Common myeloid progenitor, CD34-positive (primary cell): Measurements from ENCODE around the gene PAPOLG.

Source experiments
- CTCF ChIA-PET: fragments of 350-600 bp; sonication (Branson Sonifier 250); formaldehyde crosslinking; loops from one replicate; lab custom pipeline; 2021; ENCODE audit warnings: antibody characterized with exemption; lab: Charles Lee
- POLR2A ChIA-PET: fragments of 350-600 bp; sonication (Branson Sonifier 250); formaldehyde crosslinking; loops from one replicate; lab custom pipeline; 2021; ENCODE audit warnings: antibody characterized with exemption; lab: Charles Lee
- DNase-seq, 3 donors: peaks; one replicate each; pipeline versions ENCODE4 v3.0.0 to v3.0.0-alpha.2; 2013
- H3K27ac ChIP-seq, 2 experiments: 1 replicate in 1 of 2; 2 replicates in 1 of 2; pipeline ENCODE4 v1.7.0; 2013; ENCODE audit warnings: inconsistent platforms in 2 of 2, low read length in 2 of 2, mild to moderate bottlenecking in 2 of 2, low read depth in 1 of 2, moderate library complexity in 1 of 2; ENCODE audit not compliant: severe bottlenecking in 2 of 2, insufficient read depth in 1 of 2, poor library complexity in 1 of 2
- H3K27me3 ChIP-seq, 5 experiments: replicated peaks in 2 of 5; 1 replicate in 3 of 5; 2 replicates in 2 of 5; pipeline versions ENCODE4 v1.6.1 to v1.7.0; 2013; ENCODE audit warnings: low read length in 4 of 5, mild to moderate bottlenecking in 2 of 5, moderate library complexity in 2 of 5, inconsistent platforms in 1 of 5; ENCODE audit not compliant: insufficient read depth in 5 of 5, control insufficient read depth in 4 of 5
- H3K36me3 ChIP-seq, 4 experiments: 1 replicate in 2 of 4; 2 replicates in 2 of 4; pipeline versions ENCODE4 v1.6.1 to v1.7.0; 2013; ENCODE audit warnings: low read length in 3 of 4, control low read depth in 1 of 4, mild to moderate bottlenecking in 1 of 4; ENCODE audit not compliant: control insufficient read depth in 4 of 4, insufficient read depth in 4 of 4
- H3K4me1 ChIP-seq, 4 experiments: 1 replicate in 3 of 4; 2 replicates in 1 of 4; pipeline versions ENCODE4 v1.6.1 to v1.7.1; 2013; ENCODE audit warnings: low read length in 3 of 4, mild to moderate bottlenecking in 3 of 4, control low read depth in 1 of 4, inconsistent platforms in 1 of 4, moderate library complexity in 1 of 4; ENCODE audit not compliant: control insufficient read depth in 4 of 4, insufficient read depth in 4 of 4; ENCODE audit errors: control extremely low read depth in 1 of 4
- H3K4me3 ChIP-seq, 7 experiments: 1 replicate in 4 of 7; 2 replicates in 3 of 7; pipeline versions ENCODE4 v1.5.1 to v1.7.0; 2013; ENCODE audit warnings: mild to moderate bottlenecking in 7 of 7, low read length in 6 of 7, moderate library complexity in 6 of 7, inconsistent platforms in 2 of 7, low read depth in 2 of 7, control low read depth in 1 of 7; ENCODE audit not compliant: insufficient read depth in 4 of 7, control insufficient read depth in 1 of 7; ENCODE audit errors: extremely low read depth in 1 of 7
- H3K9me3 ChIP-seq, 5 experiments: 1 replicate in 4 of 5; 2 replicates in 1 of 5; pipeline versions ENCODE4 v1.6.1 to v1.7.1; 2013; ENCODE audit warnings: low read length in 4 of 5, mild to moderate bottlenecking in 2 of 5, inconsistent platforms in 1 of 5, low read depth in 1 of 5, moderate library complexity in 1 of 5; ENCODE audit not compliant: control insufficient read depth in 4 of 5, insufficient read depth in 2 of 5; ENCODE audit errors: control extremely low read depth in 1 of 5
- WGBS: methylation state at CpG from one replicate; pipeline ENCODE4 v1.1.5; 2013; ENCODE audit not compliant: insufficient coverage; 5-methylcytosine and 5-hydroxymethylcytosine counted together

Gene PAPOLG

DNA sequence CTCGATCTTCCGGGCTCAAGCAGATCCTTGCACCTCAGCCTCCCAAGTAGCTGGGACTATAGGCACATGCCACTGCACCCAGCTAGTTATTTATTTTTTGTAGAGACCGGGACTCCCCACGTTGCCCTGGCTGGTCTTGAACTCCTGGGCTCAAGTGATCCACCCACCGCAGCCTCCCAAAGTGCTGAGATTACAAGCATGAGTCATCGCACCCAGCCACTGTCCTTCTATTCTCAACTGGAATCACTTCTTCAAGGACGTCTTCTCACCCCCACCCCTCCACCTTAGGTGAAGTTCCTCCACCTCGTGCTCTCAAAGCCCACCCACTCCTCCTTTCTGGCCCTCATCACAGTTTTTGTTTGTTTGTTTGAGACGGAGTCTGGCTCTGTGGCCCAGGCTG, 71.3 kb downstream of the PAPOLG start:
- Histone ChIP-seq H3K9me3 (no peaks in the 10 kb centered on the region), H3K36me3 (no peaks in the 10 kb centered on the region), H3K4me1 (no peaks in the 10 kb centered on the region), H3K4me3 (no peak overlapping the region), H3K27me3 (no peaks in the 10 kb centered on the region), H3K27ac (no peak overlapping the region)
- 91% methylated on average over 8 of the region's 9 CpGs for WGBS
- ChIA-PET CTCF (interaction anchor here (1.4 to 1.7 kb wide), 2 partner anchors 18 to 26 kb away, joined by 3 to 5 read pairs; no protein-coding TSS in a partner anchor), POLR2A (no interaction called here)
- no peak for DNase-seq

DNA sequence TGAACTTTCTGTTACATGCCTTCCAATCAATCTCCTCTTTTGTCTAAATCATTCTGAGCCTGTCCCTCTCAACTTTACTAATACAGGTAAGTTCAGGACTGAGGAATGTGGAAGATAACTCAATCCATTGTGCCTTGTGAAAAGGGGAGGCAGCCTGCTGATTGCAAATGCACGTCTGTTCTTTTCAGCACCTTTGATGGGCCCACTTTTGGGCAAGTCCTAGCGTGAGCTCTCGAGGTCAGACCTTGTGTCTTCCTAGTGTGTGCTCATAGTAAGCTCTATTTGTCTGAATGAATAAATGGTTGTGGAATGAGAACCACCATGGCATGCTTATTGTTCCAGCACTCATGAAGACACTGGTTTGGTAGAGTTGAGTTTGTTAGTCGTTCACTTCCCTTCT, 74.9 kb downstream of the PAPOLG start:
- Histone ChIP-seq H3K9me3 (no peaks in the 10 kb centered on the region), H3K4me3 (no peak overlapping the region), H3K27me3 (no peaks in the 10 kb centered on the region), H3K4me1 (peaks cover 0 to 5% (median 0%) of the 10 kb centered on the region in 4 experiments), H3K36me3 (no peaks in the 10 kb centered on the region), H3K27ac (no peak overlapping the region)
- no peak for DNase-seq
- ChIA-PET CTCF (interaction anchor here (1.4 kb wide), 1 partner anchor 12 kb away, joined by 3 read pairs; no protein-coding TSS in a partner anchor), POLR2A (no interaction called here)
- 100% methylated on average over 3 of the region's 4 CpGs for WGBS

- H3K36me3 ChIP-seq: no peaks in the 10 kb centered on the region
- no peak overlapping the region for H3K27ac ChIP-seq
- H3K4me3 ChIP-seq: no peak overlapping the region
- no peak for DNase-seq
- H3K27me3 ChIP-seq: no peaks in the 10 kb centered on the region
- CTCF ChIA-PET: interaction anchor here (1.4 to 1.6 kb wide), 2 partner anchors 13 to 31 kb away, joined by 3 read pairs; no protein-coding TSS in a partner anchor
- peaks cover 0 to 5% (median 0%) of the 10 kb centered on the region in 4 experiments for H3K4me1 ChIP-seq
- no peaks in the 10 kb centered on the region for H3K9me3 ChIP-seq
- POLR2A ChIA-PET: no interaction called here
Measured at GRCh38 chr2:60831921-60832320, 75.9 kb downstream of the PAPOLG start.

- H3K4me1 ChIP-seq: peaks cover 0 to 5% (median 0%) of the 10 kb centered on the region in 4 experiments
- H3K9me3 ChIP-seq: no peaks in the 10 kb centered on the region
- ChIA-PET POLR2A (no interaction called here), CTCF (interaction anchor here (1.6 kb wide), 1 partner anchor 30 kb away, joined by 3 read pairs; no protein-coding TSS in a partner anchor)
- 100% methylated on average over 1 of the region's 2 CpGs for WGBS
- no peak overlapping the region for H3K4me3 ChIP-seq
- DNase-seq: no peak
- H3K27me3 ChIP-seq: no peaks in the 10 kb centered on the region
- no peaks in the 10 kb centered on the region for H3K36me3 ChIP-seq
- no peak overlapping the region for H3K27ac ChIP-seq
Measured at GRCh38 chr2:60832621-60833020, 76.6 kb downstream of the PAPOLG start.

- no peak overlapping the region for H3K27ac ChIP-seq
- ChIA-PET POLR2A (no interaction called here), CTCF (interaction anchor here (0.7 kb wide), 1 partner anchor 29 kb away, joined by 3 read pairs; no protein-coding TSS in a partner anchor)
- DNase-seq: no peak
- no peaks in the 10 kb centered on the region for H3K9me3 ChIP-seq
- H3K27me3 ChIP-seq: no peaks in the 10 kb centered on the region
- 100% methylated on average over 2 of the region's 2 CpGs for WGBS
- peaks cover 0 to 5% (median 0%) of the 10 kb centered on the region in 4 experiments for H3K4me1 ChIP-seq
- H3K4me3 ChIP-seq: no peak overlapping the region
- H3K36me3 ChIP-seq: no peaks in the 10 kb centered on the region
Measured at GRCh38 chr2:60834270-60834717, 78.2 kb downstream of the PAPOLG start.

DNA sequence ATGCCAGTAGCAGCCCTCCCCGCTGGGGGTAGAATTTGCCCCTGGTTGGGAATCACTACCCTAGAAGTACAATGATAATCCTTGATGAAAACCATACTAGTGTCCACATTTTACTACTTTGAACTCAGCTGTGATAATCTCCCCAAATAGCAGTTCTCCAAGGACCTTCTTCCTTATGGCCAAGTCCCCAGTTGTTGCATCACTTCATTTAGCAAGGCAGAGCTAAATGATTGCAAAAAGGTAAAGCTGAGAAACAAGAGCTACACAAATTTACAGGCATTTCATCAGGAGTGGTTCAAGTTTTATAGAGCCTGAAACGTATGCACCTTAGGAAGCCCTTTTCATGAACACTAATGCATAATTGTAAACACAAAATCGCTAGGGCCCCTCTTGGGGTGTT, 80.4 kb downstream of the PAPOLG start:
- Histone ChIP-seq H3K36me3 (no peaks in the 10 kb centered on the region), H3K27me3 (no peaks in the 10 kb centered on the region), H3K27ac (no peak overlapping the region), H3K4me1 (peaks cover 0 to 19% (median 13%) of the 10 kb centered on the region in 4 experiments), H3K9me3 (no peaks in the 10 kb centered on the region), H3K4me3 (no peak overlapping the region)
- DNase-seq: no peak
- ChIA-PET POLR2A (no interaction called here), CTCF (no interaction called here)
- WGBS: 95% methylated on average over 3 of the region's 3 CpGs

- ChIA-PET CTCF (interaction anchor here (1.1 kb wide), 1 partner anchor 163 kb away, joined by 3 read pairs; no protein-coding TSS in a partner anchor), POLR2A (no interaction called here)
- Histone ChIP-seq H3K27me3 (no peaks in the 10 kb centered on the region), H3K36me3 (no peaks in the 10 kb centered on the region), H3K27ac (no peak overlapping the region), H3K9me3 (no peaks in the 10 kb centered on the region), H3K4me3 (no peak overlapping the region), H3K4me1 (peaks cover 0 to 20% (median 13%) of the 10 kb centered on the region in 4 experiments)
- no peak for DNase-seq
- no CpG with 5 or more reads among the region's 1 CpG for WGBS
Measured at GRCh38 chr2:60837123-60837522, 81.1 kb downstream of the PAPOLG start.
